IPS-NIHi11 (cell line): Measurements from ENCODE around the gene VSNL1.

Experiments used
- DNase-seq: peaks from one replicate; pipeline ENCODE4 v3.0.0; 2012; ENCODE audit warnings: mixed read lengths, low spot score

VSNL1 gene

GRCh38 chr2:17646081-17646554 is 105.6 kb downstream of the VSNL1 start:
- DNase-seq, result peak; percentile 49

GRCh38 chr2:17646838-17647701 is 106.6 kb downstream of the VSNL1 start:
- no peak for DNase-seq

GRCh38 chr2:17648581-17648980 is 108.1 kb downstream of the VSNL1 start:
- no peak for DNase-seq

- no peak for DNase-seq
Observed at GRCh38 chr2:17649026-17649425, 108.5 kb downstream of the VSNL1 start.

GRCh38 chr2:17652681-17653394 is 112.3 kb downstream of the VSNL1 start:
- no peak for DNase-seq

GRCh38 chr2:17657759-17658158 is 117.3 kb downstream of the VSNL1 start:
- DNase-seq, result no peak

GRCh38 chr2:17658251-17658843 is 117.9 kb downstream of the VSNL1 start:
- DNase-seq, result no peak

GRCh38 chr2:17660219-17660618 is 119.7 kb downstream of the VSNL1 start:
- DNase-seq, result no peak

GRCh38 chr2:17661460-17661859 is 121.0 kb downstream of the VSNL1 start:
- DNase-seq, result no peak

GRCh38 chr2:17662723-17663122 is 122.2 kb downstream of the VSNL1 start:
- DNase-seq, result no peak

- no peak for DNase-seq
Observed at GRCh38 chr2:17664534-17664933, 124.0 kb downstream of the VSNL1 start.

- DNase-seq, result no peak
Observed at GRCh38 chr2:17667898-17668297, 127.4 kb downstream of the VSNL1 start.

GRCh38 chr2:17672583-17673317 is 132.3 kb downstream of the VSNL1 start:
- no peak for DNase-seq

- no peak for DNase-seq
Observed at GRCh38 chr2:17674817-17675216, 134.3 kb downstream of the VSNL1 start.

GRCh38 chr2:17680119-17680518 is 139.6 kb downstream of the VSNL1 start:
- DNase-seq, result no peak

GRCh38 chr2:17682098-17682857 is 141.8 kb downstream of the VSNL1 start:
- no peak for DNase-seq

GRCh38 chr2:17683981-17684380 is 143.5 kb downstream of the VSNL1 start:
- no peak for DNase-seq

GRCh38 chr2:17688600-17688999 is 148.1 kb downstream of the VSNL1 start:
- no peak for DNase-seq

- no peak for DNase-seq
Observed at GRCh38 chr2:17689010-17689409, 148.5 kb downstream of the VSNL1 start.

GRCh38 chr2:17690776-17691175 is 150.3 kb downstream of the VSNL1 start:
- DNase-seq, result no peak
